HL-60 (cell line): ENCODE measurements around the gene MRPL17.

ENCODE experiments used
- DNase-seq, 2 experiments: peaks; one replicate each; pipeline ENCODE4 v3.0.0-alpha.2; 2010 to 2020; ENCODE audit warnings: low read depth in 1 of 2, low spot score in 1 of 2
- H3K27ac ChIP-seq: fragments of 250-450 bp; sonication (Bioruptor Pico); replicated peaks from 2 replicates; pipeline ENCODE4 v1.5.1; 2020; ENCODE audit warnings: mild to moderate bottlenecking, moderate library complexity
- H3K27me3 ChIP-seq: fragments of 250-450 bp; sonication (Bioruptor Pico); 2 replicates; pipeline ENCODE4 v1.5.1; 2021; ENCODE audit warnings: mild to moderate bottlenecking, moderate library complexity; ENCODE audit not compliant: insufficient read depth, poor library complexity, severe bottlenecking
- H3K4me3 ChIP-seq: replicated peaks from 2 replicates; pipeline ENCODE4 v1.5.1; 2011; ENCODE audit warnings: mild to moderate bottlenecking, control low read depth, low read length; ENCODE audit not compliant: insufficient read depth
- CTCF ChIP-seq: IDR thresholded peaks from one replicate; pipeline ENCODE4 v1.5.1; 2011; ENCODE audit warnings: low read length, control low read depth, inconsistent platforms; ENCODE audit not compliant: insufficient read depth
- GABPA ChIP-seq: IDR thresholded peaks from 2 replicates; pipeline ENCODE4 v1.6.1; 2012; ENCODE audit warnings: low read depth
- POLR2AphosphoS5 ChIP-seq: IDR thresholded peaks from 2 replicates; pipeline ENCODE4 v1.6.1; 2012; ENCODE audit warnings: low read depth
- REST ChIP-seq: IDR thresholded peaks from 2 replicates; pipeline ENCODE4 v1.6.1; 2012; ENCODE audit warnings: low read depth; ENCODE audit not compliant: insufficient replicate concordance
- SPI1 ChIP-seq: IDR thresholded peaks from 2 replicates; pipeline ENCODE4 v1.6.1; 2012; ENCODE audit warnings: low read depth, mild to moderate bottlenecking, borderline replicate concordance

MRPL17 gene

GRCh38 chr11:6640985-6641701 is 42.0 kb downstream of the MRPL17 start:
- Histone ChIP-seq H3K27ac (no peak overlapping the region), H3K27me3 (no peaks in the 10 kb centered on the region), H3K4me3 (no peak overlapping the region)
- DNase-seq: no peak
- TF ChIP-seq REST: no peak
- no peak for TF ChIP-seq POLR2AphosphoS5
- no peak for TF ChIP-seq SPI1
- no peak for TF ChIP-seq GABPA
- no peak for TF ChIP-seq CTCF

- no peak for TF ChIP-seq REST
- TF ChIP-seq GABPA: no peak
- no peak for TF ChIP-seq SPI1
- TF ChIP-seq CTCF: no peak
- no peak for TF ChIP-seq POLR2AphosphoS5
- H3K4me3 ChIP-seq: no peak overlapping the region
- H3K27me3 ChIP-seq: no peaks in the 10 kb centered on the region
- H3K27ac ChIP-seq: no peak overlapping the region
- no peak for DNase-seq
These were observed 42.8 kb downstream of the MRPL17 start for GRCh38 chr11:6640036-6640984.

- Histone ChIP-seq H3K4me3 (no peak overlapping the region), H3K27me3 (no peaks in the 10 kb centered on the region), H3K27ac (no peak overlapping the region)
- DNase-seq: no peak
- TF ChIP-seq CTCF (no peak), GABPA (no peak), POLR2AphosphoS5 (no peak), REST (no peak), SPI1 (no peak)
These were observed 44.7 kb downstream of the MRPL17 start for GRCh38 chr11:6638429-6638828.
